Measurements from ENCODE around the gene TPCN2.

TPCN2 gene

DNA sequence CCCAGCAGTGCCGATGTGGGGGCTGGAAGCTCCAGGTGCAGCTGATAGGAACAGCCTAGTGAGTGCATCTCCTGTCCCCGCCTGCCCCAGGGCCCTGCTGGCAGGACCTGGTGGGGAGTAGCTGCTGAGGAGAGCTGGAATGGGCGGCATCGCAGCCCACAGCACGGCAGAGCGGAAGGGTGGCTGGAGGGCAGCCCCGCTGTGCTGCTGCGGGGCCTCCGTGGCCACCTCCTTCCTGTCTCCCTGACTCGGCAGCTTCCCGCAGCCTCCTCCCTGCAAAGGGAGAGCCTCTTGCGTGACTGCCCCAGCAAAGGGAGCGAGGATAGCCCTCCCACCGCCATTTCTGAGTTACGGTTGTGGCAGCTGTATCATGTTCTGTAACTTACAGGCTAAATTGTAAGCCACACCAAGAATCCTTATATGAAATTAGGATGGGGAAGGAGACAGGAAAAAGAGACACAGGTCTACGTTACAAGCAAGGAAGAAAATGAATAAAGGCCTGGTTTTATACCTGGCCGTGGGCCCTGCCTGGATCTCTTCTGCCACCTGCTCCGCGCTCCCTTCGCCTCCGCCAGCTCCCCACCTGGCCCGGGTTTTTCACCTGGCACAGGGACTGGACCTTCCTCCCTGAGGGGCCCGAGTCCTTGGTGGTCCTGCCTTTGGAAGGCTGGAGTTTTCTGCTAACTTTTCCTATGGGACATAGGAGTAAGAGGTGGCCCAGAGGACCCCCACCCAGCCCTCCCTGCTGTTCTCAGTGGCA, 10.0 kb downstream of the TPCN2 start:
- no peak for DNase-seq

DNA sequence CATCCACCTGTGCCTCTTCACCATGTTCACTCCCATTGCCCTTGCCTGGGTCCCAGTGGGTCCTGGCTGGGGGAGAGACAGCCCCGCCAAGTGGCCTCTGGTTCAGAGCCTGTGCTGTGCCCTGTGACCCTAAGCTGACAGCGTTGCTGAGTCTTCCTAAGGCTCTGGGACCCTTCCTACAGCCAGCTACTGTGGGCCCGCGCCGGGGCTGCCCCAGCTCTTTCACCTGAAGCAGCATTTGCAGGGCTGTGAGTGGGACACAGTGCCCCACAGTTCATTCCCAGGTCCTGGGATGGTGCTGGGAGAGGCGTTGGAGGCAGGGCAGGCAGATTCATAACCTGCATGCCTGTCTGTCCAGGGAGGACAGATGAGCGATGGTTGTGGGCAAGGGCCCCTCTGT, 10.7 kb downstream of the TPCN2 start:
- no peak for DNase-seq

DNA sequence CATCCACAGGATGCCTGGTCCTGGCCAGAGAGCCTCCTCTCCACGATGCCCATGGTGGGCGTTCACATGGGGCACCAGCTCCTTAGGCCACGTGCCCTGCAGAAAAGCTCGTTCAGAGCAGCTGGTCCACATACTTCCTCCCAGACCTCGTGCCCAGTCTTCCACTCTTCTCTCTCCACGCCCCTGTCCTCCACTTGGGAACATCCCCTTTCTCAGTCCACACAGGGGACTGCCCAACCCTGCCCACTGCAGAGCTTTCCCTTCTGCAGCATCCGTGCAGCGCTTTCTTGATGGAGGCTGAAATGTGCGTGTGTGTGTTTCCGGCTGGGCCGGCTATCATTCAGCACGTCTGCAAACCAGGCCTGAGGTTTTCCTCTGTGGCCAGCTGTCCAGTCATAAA, 11.3 kb downstream of the TPCN2 start:
- peak in 1 of 2 donors; percentile 63 for DNase-seq

DNA sequence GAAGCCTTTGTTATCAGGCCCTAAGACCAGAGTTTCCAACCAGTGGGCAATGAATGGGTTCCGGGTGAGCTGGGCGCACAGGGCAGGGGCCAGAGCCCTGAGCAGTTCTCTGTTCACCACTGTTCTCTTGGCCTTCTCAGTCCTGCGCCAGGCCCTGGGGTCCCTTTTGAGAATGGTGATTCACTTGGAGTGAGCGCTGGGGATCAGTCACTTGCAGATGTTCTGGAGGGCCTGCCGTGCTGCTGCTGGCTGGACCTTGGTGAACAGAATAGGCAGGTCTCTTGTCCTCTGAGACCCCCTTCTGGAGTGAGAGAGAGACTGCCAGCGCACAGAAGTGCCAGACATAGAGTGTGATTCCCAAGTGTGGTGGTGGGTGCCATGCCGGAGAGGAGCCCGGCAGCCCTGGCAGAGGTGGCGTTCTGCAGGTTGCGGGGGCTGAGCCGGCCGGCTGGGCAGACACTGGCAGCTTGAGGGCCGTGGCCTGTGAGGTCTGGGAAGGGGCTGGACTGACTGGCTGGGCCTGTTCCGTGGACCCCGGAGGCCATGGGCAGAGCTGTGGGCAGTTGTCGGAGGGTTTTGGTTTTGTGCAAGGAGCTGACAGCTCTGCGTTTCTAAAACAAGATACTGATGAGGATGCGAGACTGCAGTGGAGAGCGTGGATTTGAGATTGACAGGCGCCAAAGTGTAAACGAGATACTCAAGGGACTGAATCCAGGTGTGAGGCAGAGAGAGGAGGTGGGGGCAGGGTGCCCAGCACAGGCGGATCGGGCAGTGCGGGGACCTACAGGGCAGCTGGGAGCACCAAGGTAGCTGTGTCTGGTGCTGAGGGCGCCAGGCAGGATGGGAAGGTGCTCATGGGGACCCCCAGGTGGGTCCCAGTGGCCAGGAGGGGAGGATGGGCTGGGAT, 12.3 kb downstream of the TPCN2 start:
- DNase-seq = no peak

DNA sequence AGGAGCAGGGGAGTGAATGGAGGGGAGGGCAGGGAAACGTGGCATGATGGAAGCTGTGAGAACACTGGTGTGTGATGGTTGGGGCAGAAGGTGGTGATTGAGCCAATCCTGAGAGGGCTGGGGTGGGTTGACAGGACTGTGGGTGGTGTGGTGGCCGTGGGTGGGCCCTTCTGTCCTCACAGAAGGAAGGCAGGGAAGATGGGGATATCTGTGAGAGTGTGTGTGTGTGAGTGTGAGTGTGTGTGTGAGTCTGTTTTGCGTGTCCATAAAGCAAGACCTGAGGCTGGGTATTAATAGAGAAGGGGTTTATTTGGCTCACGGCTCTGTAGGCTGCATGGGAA, 13.0 kb downstream of the TPCN2 start:
- no peak for DNase-seq

DNA sequence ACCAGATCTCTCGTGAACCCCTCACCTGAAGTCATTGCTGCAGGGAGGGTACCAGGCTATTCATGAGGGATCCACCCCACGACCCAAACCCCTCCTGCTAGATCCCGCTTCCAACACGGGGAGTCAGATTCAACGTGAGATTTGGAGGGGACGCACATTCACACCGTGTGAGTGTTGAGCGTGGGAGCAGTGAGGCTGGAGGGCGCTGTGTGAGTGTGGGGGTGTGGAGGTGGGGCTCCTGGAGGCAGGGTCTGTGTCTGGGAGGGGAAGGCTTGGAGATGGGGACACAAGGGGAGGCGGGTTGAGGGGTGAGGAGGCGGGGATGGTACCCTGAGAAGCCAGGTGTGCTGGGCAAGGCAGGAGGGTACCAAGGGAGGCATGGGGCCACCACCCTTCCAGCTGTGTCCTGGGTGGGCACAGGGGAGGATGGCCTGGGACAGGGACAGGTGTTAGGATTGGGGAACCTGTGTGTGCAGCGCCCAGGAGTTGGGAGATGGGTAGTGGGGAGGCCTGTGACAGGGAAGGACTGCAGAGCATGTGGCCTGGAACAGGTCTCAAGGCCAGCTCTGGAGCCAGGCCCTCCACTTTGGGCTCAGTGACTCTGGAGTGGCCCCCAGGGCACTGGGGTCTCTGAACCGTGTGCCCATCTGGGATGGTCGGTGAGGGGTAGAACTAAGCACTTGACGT, 13.6 kb downstream of the TPCN2 start:
- no peak for DNase-seq

DNA sequence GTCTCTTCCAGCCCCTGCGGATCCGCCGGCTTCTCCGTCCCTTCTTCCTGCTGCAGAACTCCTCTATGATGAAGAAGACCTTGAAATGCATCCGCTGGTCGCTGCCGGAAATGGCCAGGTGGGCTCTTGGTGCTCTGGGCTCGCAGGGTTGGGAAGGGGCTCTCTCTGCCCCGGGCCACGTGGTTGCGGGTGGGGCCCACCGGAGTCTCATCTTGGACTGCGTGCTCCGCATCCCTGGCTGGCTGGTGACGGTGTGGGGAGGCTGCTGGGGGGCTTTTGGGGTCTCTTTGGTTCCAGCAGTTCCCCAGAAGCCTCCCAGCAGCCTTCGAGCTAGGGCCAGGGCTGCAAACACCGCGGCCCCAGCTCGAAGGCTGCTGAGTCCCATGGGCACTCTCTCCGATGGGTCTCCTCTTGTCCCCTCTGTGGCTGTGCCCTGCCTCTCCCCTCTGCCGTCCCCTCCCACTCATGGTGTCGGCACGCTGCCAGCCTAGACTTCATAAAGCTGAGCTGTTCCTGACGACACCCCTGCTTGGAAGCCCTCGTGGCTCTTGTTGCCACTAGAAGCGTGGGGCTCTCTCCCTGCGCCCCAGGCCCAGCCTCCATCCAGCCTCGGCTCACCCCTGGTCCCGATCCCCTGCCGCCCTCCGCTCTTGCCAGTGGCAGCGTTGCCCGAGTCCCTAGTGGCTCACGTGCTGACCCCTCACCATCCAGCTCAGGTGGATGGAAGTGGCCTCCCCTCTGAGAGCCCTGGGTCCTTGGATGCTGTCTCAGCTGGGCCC, 14.3 kb downstream of the TPCN2 start:
- no peak for DNase-seq

DNA sequence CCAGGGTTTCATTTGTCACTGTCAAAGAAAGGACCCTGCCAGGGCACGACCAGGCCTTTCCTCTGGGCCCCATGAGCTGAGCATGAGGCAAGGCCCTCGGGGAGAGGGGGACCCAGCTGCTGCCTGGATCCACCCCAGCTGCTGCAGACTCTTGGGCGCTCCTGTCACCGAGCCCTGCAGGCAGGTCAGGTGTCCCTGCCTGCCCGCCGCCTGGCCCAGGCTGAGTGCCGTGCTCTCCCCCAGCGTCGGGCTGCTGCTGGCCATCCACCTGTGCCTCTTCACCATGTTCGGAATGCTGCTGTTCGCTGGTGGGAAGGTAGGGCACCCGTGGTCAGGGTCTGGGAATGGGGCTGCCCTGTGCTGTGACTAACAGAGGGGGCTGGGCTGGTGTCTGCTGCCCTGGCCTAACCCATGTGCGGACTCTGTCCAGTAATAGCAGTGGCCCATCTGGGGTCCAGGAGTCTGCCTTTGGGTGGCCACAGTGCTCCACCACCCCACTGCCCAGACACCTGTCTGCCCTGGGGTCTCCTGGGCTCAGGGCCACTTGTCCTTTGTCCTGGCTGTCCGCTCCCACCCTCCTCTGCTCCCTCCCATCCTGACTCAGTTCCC, 15.0 kb downstream of the TPCN2 start:
- no peak for DNase-seq

DNA sequence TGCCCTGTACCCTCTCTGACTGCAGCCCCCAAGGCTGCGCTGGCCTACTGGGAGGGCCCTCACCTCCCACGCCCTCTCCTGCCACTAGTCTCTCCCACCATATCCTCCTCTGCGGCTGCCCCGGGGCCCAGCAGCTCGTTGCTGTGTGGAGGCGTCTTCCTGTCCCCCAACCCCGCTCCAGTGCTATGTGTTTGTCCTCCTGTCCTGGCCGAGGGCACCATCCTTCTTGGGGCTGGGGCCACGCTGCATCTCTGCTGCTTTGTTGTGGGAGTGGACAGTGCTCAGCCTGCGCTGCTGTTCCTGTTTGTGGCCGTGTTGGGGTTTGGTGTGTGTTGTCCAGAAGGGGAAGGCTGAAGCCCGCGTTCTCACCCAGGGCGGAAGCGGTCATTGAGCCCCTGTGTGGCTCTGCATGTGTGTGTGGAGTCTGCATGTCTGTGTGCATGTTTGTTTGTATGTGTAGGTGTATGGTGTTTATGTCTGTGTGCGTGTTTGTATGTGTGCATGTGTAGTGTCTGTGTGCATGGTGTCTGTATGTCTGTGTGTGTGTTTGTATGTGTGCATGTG, 15.7 kb downstream of the TPCN2 start:
- DNase-seq = peak in 1 of 2 donors; percentile 26

DNA sequence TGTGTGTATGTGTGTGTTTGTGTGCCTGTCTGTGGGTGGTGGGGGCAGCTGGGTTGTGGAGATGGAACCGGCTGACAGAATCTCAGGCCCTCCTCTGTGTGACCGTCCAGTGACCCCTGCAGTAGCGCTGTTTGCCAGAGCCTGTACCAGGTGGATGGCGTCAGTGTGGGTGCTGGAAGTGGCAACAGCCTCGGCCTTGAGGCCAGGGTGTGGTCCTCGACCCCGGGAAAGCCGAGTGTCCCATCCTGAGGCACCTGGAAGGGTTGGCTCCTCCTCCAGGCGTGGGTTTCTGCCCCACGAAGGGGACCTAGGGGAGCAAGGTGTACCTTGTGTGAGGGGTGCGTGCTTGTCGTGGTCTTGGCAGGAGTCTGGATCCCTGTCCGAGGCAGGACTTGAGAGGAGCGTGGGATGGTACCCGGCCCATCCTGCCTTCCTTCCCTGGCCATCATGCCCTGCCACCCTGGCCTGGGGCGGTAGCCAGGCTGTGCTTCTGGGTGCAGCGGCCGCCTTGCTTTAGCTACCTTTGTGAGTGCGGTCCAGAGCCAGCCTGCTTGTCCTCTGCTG, 16.5 kb downstream of the TPCN2 start:
- DNase-seq = no peak

DNA sequence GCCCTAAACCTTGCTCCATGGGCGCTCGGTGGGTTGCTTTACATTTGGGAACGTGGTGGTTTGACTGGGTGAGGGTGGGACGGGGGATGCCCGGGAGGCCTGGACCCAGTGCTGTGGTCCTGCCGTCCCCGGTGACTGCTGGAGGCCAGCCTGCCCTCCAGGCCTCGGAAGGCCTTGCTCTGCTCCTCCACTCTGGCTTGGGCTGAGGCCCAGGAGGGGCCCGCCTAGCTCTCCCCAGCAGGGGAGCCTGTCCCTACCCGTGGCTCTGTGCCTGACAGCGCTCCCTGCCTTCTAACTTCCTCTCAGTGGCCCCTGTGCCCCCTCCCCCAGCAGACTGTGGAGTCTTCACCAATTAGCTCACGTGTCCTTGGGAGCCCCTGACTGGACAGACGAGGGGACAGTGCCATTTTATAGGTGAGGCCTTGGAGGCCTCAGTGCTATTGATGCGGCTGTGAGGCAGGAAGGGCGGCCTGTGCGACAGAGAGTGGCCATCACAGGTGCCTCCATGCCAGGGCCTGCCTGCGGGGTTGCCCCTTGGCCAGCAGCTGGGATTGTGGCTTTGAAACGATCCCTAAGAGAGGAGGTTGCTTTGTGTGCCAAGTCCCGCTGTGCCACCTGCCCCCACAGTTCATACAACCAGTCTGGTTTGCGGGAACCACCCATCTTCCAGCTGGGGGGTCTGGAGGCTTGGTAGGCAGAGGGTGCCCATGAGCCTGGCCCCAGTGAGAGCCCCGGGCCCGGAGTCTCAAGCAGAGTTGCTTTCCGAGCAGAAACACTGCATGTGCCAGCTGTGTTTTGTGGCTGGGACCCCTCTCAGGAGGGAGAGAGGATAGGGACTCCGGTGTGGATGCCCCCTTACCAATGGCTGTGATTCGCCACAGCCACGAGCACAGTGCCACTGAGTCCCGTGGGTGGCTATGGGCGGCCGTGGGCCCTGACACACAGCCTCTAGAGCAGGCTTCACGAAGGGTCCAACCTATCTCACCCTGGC, 17.7 kb downstream of the TPCN2 start:
- DNase-seq = no peak

DNA sequence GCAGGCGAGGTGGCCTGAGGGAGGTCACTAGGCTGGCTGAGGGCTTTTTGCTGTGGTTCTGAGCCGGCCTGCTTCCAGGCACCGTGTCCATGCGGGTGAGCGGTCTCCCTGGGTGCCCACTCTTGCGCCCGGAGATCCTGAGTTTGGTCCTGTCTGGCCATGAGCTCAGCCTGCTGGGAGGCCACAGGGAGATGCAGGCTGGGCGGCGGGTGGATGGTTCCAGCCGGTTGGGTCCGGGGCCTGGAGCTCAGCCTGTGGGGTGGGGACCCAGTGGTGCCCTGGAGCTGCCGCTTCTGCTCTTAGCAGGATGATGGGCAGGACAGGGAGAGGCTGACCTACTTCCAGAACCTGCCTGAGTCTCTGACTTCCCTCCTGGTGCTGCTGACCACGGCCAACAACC, 18.5 kb downstream of the TPCN2 start:
- DNase-seq = no peak

DNA sequence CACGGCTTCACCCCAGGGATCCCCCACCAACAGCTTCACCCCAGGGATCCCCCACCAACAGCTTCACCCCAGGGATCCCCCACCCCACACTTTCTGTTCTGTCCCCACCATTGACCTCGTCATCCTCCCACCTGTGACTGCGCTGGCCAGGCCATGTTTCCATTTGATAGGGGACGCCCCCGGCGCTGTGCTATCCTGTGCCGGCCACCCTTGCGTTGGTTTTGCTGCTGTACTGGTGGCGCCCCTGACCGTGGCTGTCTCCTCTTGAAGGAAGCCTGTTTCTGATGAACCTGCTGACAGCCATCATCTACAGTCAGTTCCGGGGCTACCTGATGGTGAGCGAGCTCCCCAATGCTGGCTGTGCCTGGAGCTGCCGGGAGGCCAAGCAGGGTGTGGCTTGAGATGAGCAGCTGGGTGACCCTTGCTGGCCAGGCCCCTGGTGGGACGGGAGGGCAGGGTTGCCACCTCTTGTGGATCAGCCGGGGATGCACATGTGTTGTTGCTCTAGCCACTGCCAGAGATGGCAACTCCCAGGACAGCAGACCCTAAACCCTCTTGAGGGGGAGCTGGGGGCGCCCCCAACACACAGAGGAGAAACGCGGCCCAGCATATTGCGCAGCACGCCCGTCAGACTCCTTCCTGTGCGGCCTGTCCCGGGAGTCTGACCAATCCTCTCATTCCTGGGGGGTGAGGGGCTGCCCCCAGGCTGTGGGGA, 22.5 kb downstream of the TPCN2 start:
- DNase-seq = no peak

DNA sequence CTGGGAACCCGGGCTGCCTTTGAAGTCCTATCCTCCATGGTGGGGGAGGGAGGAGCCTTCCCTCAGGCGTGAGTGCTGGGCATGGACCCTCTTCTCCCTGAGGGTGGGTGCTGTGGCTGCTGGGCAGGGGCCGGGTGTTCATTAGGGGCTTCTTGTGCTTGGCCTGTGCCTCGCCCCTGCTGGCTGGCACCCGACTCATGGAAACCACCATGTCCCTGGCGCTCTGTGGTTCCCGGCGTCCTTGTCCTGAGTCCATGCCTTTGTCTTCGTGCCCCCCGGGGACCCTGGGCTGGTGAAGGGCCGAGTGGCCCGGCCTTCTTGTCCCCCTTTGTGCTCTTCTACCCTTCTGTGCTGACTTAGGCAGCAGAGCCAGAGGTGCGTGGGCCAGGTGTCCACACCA, 23.2 kb downstream of the TPCN2 start:
- DNase-seq = no peak

DNA sequence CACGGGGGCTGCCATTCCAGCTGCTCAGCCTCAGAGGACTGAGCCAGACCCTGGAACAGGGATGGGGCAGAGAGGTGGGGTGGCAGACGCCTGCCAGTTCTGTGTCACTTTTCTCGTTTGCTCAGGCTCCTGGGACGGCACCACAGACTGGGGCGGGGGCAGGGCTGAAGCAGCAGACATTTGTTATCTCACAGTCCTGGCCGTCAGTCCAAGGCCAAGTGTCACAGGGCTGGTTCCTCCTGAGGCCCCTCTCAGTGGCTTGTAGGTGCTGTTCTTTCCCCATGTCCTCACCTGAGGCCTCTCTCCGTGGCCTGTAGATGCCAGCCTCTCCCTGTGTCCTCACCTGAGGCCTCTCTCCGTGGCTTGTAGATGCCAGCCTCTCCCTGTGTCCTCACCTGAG, 24.7 kb downstream of the TPCN2 start:
- DNase-seq = no peak

DNA sequence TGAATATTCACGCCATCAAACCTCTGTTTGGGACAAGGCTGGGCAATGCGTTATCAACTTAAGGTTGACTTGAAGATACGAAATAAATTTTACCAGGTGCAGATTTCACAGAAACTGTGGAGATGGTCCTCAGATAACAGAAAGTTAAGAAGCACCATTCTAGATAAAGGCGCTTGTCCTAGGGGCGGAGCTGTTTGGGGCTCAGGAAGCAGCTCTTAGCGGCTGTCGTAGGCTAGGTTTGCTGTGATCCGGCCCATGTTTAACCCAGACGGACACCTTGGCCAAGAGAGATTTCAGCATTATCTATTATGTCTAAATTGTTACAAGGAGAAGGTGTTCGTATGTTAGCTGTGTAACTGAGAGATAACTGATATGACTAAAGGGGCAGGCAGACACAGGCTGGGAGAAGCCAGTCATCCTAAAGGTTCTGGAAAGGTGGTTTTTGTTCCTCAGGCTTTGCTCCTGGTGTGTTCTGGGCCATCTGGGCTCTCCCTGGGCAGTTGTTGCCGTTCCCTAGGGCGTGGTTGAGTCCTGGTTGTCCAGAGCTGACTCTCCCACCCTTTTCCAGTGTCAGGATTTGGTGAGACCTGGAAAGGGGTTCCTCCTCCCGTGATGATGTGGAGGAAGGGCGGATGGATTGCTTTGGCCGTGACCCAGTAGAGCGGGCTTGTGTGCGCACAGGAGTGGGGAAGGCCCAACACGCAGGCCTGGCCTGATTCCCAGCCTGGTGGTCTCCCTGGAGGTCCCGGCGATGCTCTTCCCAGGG, 25.8 kb downstream of the TPCN2 start:
- no peak for DNase-seq

DNA sequence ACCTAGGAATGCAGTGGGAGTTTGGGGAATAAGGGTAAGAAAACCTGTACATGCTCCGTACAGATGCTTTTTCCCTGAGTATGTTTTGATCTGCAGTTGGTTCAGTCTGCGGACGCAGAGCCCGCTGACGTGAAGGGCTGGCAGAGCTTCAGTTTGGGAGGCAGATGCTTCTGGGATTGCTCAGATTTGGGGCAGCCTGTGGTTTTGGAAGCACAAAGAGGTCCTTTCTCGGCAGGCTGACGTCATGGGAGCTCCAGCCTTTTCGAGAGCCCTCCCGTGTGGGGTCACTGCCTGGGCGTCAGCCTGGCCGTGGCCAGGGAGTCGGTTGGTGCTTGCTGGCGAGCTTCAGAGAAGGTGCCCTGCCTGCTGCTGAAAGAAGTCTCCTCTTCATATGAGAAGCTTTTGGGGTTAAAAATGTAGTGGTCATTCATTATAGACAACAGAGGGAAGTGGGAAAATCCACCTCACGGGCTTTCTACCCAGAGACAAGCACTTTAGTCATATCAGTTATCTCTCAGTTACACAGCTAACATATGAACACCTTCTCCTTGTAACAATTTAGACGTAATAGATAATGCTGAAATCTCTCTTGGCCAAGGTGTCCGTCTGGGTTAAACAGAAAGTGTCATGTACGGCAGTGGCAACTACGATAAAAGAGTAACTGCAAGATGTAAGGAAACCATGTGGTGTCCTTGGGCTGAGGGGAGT, 26.8 kb downstream of the TPCN2 start:
- no peak for DNase-seq

DNA sequence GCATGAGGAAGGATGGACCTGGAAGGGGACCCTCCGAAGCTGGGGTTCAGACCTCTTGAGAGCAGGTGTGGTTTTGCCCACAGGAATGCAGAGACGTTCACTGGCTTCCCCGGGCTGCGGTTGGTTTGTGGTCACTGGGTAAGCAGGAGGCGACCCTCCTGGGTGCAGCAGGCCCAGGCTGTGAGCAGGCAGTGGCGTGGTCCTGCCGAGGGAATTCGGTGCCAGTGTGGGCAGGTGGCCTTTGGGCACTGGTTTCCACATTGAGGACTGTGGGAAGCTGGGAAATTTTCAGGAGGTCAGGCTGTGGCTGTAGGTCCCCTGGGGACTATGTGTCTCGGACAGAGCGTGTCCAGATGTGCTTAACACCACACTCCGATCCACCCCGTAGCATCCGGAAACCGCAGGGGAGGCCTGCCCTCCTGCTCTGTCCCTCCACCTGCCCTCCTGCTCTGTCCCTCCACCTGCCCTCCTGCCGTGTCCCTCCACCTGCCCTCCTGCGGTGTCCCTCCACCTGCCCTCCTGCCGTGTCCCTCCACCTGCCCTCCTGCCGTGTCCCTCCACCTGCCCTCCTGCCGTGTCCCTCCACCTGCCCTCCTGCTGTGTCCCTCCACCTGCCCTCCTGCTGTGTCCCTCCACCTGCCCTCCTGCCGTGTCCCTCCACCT, 27.5 kb downstream of the TPCN2 start:
- no peak for DNase-seq
